T-helper 2 cell (primary cell): Measurements from ENCODE around the gene ATG101.
"Not testable (repeated sequence)": the region's sequence is repeated elsewhere in the genome, so short reads cannot be mapped to it uniquely, and the experiment has no call there.

Experiments used
- DNase-seq, 5 experiments: peaks; one replicate each; pipeline versions ENCODE4 v3.0.0 to v3.0.0-alpha.2; 2012 to 2022

ATG101 gene

GRCh38 chr12:52116222-52117125 lies 46.7 kb downstream of the ATG101 start:
- peak in 4 of 5 experiments; percentile 19 to 63 (median 48) for DNase-seq

- DNase-seq: not testable (repeated sequence)
Observed at GRCh38 chr12:52117806-52118475, 48.2 kb downstream of the ATG101 start.

DNA sequence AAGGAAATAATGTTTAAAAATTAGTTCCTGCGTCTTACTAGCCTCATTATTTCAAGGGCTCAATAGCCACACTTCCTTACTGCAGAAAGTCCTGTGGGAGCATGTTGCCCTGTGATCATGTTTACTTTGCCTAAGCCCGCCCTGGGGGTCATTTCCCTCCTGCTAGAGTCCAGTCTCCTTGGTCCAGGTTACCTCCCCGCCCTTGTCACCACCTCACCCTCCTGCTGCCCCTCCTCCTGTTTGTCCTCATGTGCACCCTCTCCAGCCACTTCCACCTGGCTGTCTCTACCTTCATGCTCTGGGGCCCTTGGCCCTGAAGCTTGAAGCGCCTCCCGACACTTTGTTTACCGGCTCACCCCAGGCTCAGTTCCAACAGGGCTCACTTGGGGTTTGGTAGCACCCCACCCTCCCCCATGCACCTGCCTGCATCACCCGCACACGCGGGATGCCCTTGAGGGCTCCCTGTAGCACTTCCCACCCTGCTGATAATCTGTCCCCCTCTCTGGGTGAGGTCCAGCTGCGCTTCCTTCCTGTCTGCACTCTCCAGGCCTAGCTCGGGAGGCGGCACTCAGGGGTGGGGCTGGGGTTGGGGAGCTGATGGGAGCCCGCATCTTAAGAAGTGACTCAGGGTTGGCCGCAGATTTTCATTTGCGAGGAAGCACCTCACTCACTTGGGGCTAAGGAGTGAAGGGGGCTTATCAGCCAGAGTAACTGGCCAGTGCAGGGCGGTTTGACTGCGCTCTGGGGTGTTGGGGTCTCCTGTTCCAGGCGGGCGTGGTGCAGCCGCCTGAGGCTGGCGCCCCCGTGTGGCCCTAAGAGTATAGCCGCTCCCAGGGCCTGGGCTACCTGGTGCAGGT lies 49.8 kb downstream of the ATG101 start:
- peak in 2 of 5 experiments; percentile 25 to 33 for DNase-seq

DNA sequence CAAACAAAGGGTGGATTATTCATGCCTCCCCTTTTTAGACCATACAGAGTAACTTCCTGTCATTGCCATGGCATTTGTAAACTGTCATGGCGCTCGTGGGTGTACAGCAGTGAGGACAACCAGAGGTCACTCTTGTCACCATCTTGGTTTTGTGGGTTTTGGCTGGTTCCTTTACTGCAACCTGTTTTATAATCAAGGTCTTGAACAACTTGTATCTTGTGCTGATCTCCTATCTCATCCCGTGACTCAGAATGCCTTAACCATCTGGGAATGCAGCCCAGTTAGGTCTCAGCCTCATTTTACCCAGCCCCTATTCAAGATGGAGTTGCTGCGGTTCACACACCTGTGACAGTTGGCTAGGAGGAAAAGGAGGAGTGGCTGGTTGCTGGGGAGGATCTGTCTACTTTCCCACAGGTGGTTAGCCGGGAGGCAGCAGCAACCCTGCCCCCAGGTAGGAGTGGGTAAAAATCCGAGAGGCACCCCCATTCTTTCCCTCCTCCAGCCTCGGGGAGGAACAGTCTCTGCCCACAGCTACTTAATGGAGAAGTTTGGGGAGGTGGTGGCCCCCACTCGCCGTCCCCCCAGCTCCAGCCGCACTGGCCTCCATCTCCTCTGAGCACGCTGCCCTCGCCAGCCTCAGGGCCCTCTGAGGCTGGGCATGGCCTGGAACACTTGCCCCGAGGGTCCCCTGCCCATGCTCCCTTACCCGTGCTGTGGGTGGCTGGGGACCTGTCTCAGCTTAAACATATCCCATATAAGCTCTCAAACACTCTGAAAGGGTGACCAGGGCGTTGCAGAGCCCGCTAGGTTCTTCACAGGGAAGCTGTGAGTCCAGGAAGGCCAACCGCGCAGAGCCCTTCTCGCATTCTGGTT lies 51.4 kb downstream of the ATG101 start:
- no peak for DNase-seq

GRCh38 chr12:52121824-52122539 lies 52.2 kb downstream of the ATG101 start:
- peak in 4 of 5 experiments; percentile 37 to 56 (median 49) for DNase-seq

DNA sequence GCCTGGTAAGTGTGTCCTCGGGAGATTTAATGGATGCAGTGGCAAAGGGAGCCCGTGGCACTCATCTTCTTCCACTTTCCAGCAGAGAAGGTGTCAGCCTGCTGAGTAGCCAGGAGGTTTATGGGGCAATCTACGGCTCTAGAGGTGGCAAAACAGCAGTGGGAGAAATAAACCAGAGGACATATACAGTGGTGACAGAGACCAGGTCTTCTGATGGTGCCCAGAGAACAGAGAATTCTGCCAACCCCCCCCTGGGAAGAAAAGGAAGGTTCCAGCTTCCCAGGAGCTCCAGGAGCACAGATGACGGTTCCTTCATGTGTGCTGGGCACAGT lies 52.7 kb downstream of the ATG101 start:
- no peak for DNase-seq

- no peak for DNase-seq
Observed at GRCh38 chr12:52122904-52123303, 53.1 kb downstream of the ATG101 start.

GRCh38 chr12:52123487-52124186 lies 53.9 kb downstream of the ATG101 start:
- no peak for DNase-seq

DNA sequence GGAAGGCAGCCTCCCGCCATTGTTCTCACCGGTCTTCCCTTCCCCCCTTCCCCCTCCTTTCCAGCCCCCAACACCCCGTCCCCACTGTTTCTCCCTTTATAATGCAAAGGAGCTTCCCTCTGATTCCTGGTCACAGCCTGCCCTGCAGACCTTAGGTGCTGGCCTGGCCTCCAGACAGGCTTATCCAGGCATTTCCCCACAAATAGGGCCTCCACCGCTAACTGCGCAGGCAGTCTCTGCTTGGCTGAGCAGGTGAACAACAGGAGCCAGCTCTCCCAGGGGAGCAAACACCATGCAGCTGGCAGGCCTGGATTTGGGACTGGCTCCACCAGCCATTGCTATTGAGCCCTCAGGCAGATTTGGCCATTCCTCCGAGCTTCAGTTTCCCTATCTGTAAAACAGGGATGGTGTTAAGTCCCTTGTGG lies 55.7 kb downstream of the ATG101 start:
- DNase-seq: no peak

GRCh38 chr12:52126050-52126604 lies 56.3 kb downstream of the ATG101 start:
- DNase-seq: no peak
